Ishikawa (cell line): Measurements from ENCODE around the gene WWOX.

Experiments
- CEBPB ChIP-seq: IDR thresholded peaks from 2 replicates; pipeline ENCODE4 v1.6.1; 2012
- CREB1 ChIP-seq: IDR thresholded peaks from 2 replicates; pipeline ENCODE4 v1.6.1; 2012; ENCODE audit warnings: low read depth
- EGR1 ChIP-seq: IDR thresholded peaks from 2 replicates; pipeline ENCODE4 v1.6.1; 2012
- EP300 ChIP-seq: IDR thresholded peaks from 2 replicates; pipeline ENCODE4 v1.6.1; 2012; ENCODE audit warnings: borderline replicate concordance
- MAX ChIP-seq: IDR thresholded peaks from 2 replicates; pipeline ENCODE4 v1.6.1; 2012
- REST ChIP-seq: IDR thresholded peaks from 2 replicates; pipeline ENCODE4 v1.6.1; 2012; ENCODE audit warnings: low read depth, mild to moderate bottlenecking
- TAF1 ChIP-seq: IDR thresholded peaks from 2 replicates; pipeline ENCODE4 v1.6.1; 2012; ENCODE audit warnings: low read depth, mild to moderate bottlenecking
- TCF12 ChIP-seq: IDR thresholded peaks from 2 replicates; pipeline ENCODE4 v1.6.1; 2012; ENCODE audit warnings: low read depth
- TEAD4 ChIP-seq: IDR thresholded peaks from 2 replicates; pipeline ENCODE4 v1.6.1; 2012
- USF1 ChIP-seq: IDR thresholded peaks from 2 replicates; pipeline ENCODE4 v1.6.1; 2012
- YY1 ChIP-seq: IDR thresholded peaks from 2 replicates; pipeline ENCODE4 v1.6.1; 2012; ENCODE audit warnings: low read depth
- ZBTB7A ChIP-seq: IDR thresholded peaks from 2 replicates; pipeline ENCODE4 v1.6.1; 2012; ENCODE audit warnings: low read depth

GRCh38 chr16:78760611-78761010 is 661.2 kb downstream of the WWOX start:
- TF ChIP-seq EP300 (no peak), CEBPB (no peak), REST (no peak), TAF1 (no peak), EGR1 (no peak), USF1 (no peak), YY1 (no peak), TEAD4 (no peak), MAX (no peak), CREB1 (no peak), ZBTB7A (no peak), TCF12 (no peak)
